IPS-18a (cell line): ENCODE measurements around the gene GALNT2.

ENCODE experiments used
- H3K27ac ChIP-seq: one replicate; pipeline ENCODE4 v1.5.1; 2013; ENCODE audit warnings: low read length
- H3K27me3 ChIP-seq: one replicate; pipeline ENCODE4 v1.6.1; 2013; ENCODE audit warnings: mild to moderate bottlenecking, low read length; ENCODE audit not compliant: control insufficient read depth, insufficient read depth
- H3K36me3 ChIP-seq: one replicate; pipeline ENCODE4 v1.6.1; 2013; ENCODE audit warnings: low read depth, low read length; ENCODE audit not compliant: control insufficient read depth
- H3K4me1 ChIP-seq: one replicate; pipeline ENCODE4 v1.6.1; 2013; ENCODE audit warnings: low read depth, low read length; ENCODE audit not compliant: control insufficient read depth
- H3K4me3 ChIP-seq: one replicate; pipeline ENCODE4 v1.5.1; 2013; ENCODE audit warnings: low read length
- H3K9ac ChIP-seq: one replicate; pipeline ENCODE4 v1.6.1; 2013; ENCODE audit warnings: mild to moderate bottlenecking, low read length, moderate library complexity
- H3K9me3 ChIP-seq: one replicate; pipeline ENCODE4 v1.6.1; 2013; ENCODE audit warnings: low read depth, low read length; ENCODE audit not compliant: control insufficient read depth

GALNT2 gene

GRCh38 chr1:230195199-230195598, 128.2 kb downstream of the GALNT2 start:
- Histone ChIP-seq H3K4me3 (no peak overlapping the region), H3K36me3 (no peaks in the 10 kb centered on the region), H3K4me1 (peaks cover 5% of the 10 kb centered on the region), H3K9me3 (no peaks in the 10 kb centered on the region), H3K9ac (no peak overlapping the region), H3K27ac (no peak overlapping the region), H3K27me3 (no peaks in the 10 kb centered on the region)

- no peaks in the 10 kb centered on the region for H3K9me3 ChIP-seq
- peaks cover 5% of the 10 kb centered on the region for H3K4me1 ChIP-seq
- no peak overlapping the region for H3K9ac ChIP-seq
- no peaks in the 10 kb centered on the region for H3K36me3 ChIP-seq
- H3K27ac ChIP-seq, result no peak overlapping the region
- H3K4me3 ChIP-seq, result no peak overlapping the region
- H3K27me3 ChIP-seq, result no peaks in the 10 kb centered on the region
These were observed 129.0 kb downstream of the GALNT2 start for GRCh38 chr1:230196077-230196476.

GRCh38 chr1:230197644-230198567, 130.9 kb downstream of the GALNT2 start:
- Histone ChIP-seq H3K4me1 (peaks cover 4% of the 10 kb centered on the region), H3K36me3 (no peaks in the 10 kb centered on the region), H3K4me3 (no peak overlapping the region), H3K9ac (no peak overlapping the region), H3K27me3 (no peaks in the 10 kb centered on the region), H3K9me3 (no peaks in the 10 kb centered on the region), H3K27ac (no peak overlapping the region)

- Histone ChIP-seq H3K4me1 (no peaks in the 10 kb centered on the region), H3K9ac (no peak overlapping the region), H3K36me3 (peaks cover 7% of the 10 kb centered on the region), H3K27me3 (no peaks in the 10 kb centered on the region), H3K27ac (no peak overlapping the region), H3K9me3 (no peaks in the 10 kb centered on the region), H3K4me3 (no peak overlapping the region)
These were observed 132.0 kb downstream of the GALNT2 start for GRCh38 chr1:230199034-230199433.

- Histone ChIP-seq H3K27ac (no peak overlapping the region), H3K4me3 (no peak overlapping the region), H3K27me3 (no peaks in the 10 kb centered on the region), H3K36me3 (peaks cover 9% of the 10 kb centered on the region), H3K4me1 (no peaks in the 10 kb centered on the region), H3K9ac (no peak overlapping the region), H3K9me3 (no peaks in the 10 kb centered on the region)
These were observed 132.5 kb downstream of the GALNT2 start for GRCh38 chr1:230199554-230199953.

GRCh38 chr1:230200276-230200675, 133.2 kb downstream of the GALNT2 start:
- H3K36me3 ChIP-seq, result peaks cover 10% of the 10 kb centered on the region

GRCh38 chr1:230201445-230201844, 134.4 kb downstream of the GALNT2 start:
- Histone ChIP-seq H3K4me1 (no peaks in the 10 kb centered on the region), H3K9me3 (no peaks in the 10 kb centered on the region), H3K27me3 (no peaks in the 10 kb centered on the region), H3K27ac (no peak overlapping the region), H3K4me3 (no peak overlapping the region), H3K9ac (no peak overlapping the region), H3K36me3 (peaks cover 10% of the 10 kb centered on the region)

More at GRCh38 chr1:230200276-230200675, 133.2 kb downstream of the GALNT2 start:
- Histone ChIP-seq H3K27me3 (no peaks in the 10 kb centered on the region), H3K27ac (no peak overlapping the region), H3K4me1 (no peaks in the 10 kb centered on the region), H3K9ac (no peak overlapping the region), H3K9me3 (no peaks in the 10 kb centered on the region), H3K4me3 (no peak overlapping the region)

GRCh38 chr1:230204842-230205241, 137.8 kb downstream of the GALNT2 start:
- H3K36me3 ChIP-seq, result peaks cover 10% of the 10 kb centered on the region
- H3K4me3 ChIP-seq, result no peak overlapping the region
- H3K9me3 ChIP-seq, result no peaks in the 10 kb centered on the region
- no peak overlapping the region for H3K27ac ChIP-seq
- no peaks in the 10 kb centered on the region for H3K27me3 ChIP-seq
- no peak overlapping the region for H3K9ac ChIP-seq
- H3K4me1 ChIP-seq, result no peaks in the 10 kb centered on the region

- no peaks in the 10 kb centered on the region for H3K4me1 ChIP-seq
- H3K36me3 ChIP-seq, result peaks cover 10% of the 10 kb centered on the region
- H3K27me3 ChIP-seq, result no peaks in the 10 kb centered on the region
- H3K4me3 ChIP-seq, result no peak overlapping the region
- H3K9ac ChIP-seq, result no peak overlapping the region
- no peaks in the 10 kb centered on the region for H3K9me3 ChIP-seq
- H3K27ac ChIP-seq, result no peak overlapping the region
These were observed 138.7 kb downstream of the GALNT2 start for GRCh38 chr1:230205719-230206198.

GRCh38 chr1:230206207-230206606, 139.2 kb downstream of the GALNT2 start:
- no peaks in the 10 kb centered on the region for H3K27me3 ChIP-seq
- H3K36me3 ChIP-seq, result peaks cover 10% of the 10 kb centered on the region
- no peak overlapping the region for H3K27ac ChIP-seq

GRCh38 chr1:230206976-230207375, 139.9 kb downstream of the GALNT2 start:
- Histone ChIP-seq H3K4me1 (no peaks in the 10 kb centered on the region), H3K4me3 (no peak overlapping the region), H3K36me3 (peaks cover 10% of the 10 kb centered on the region), H3K27ac (no peak overlapping the region), H3K27me3 (no peaks in the 10 kb centered on the region), H3K9ac (no peak overlapping the region), H3K9me3 (no peaks in the 10 kb centered on the region)

More at GRCh38 chr1:230206207-230206606, 139.2 kb downstream of the GALNT2 start:
- Histone ChIP-seq H3K4me3 (no peak overlapping the region), H3K4me1 (no peaks in the 10 kb centered on the region), H3K9me3 (no peaks in the 10 kb centered on the region), H3K9ac (no peak overlapping the region)

- Histone ChIP-seq H3K36me3 (peaks cover 10% of the 10 kb centered on the region), H3K4me1 (no peaks in the 10 kb centered on the region), H3K4me3 (no peak overlapping the region), H3K27ac (no peak overlapping the region), H3K27me3 (no peaks in the 10 kb centered on the region), H3K9ac (no peak overlapping the region), H3K9me3 (no peaks in the 10 kb centered on the region)
These were observed 140.6 kb downstream of the GALNT2 start for GRCh38 chr1:230207598-230207997.
